Peyer's patch (tissue), 4 donors: Measurements from ENCODE around the gene STK38L. TPM values are rescaled to one million over a fixed set of nuclear protein-coding genes. Genes with fewer than 3 reads are reported as not detected.

Experiments
- DNase-seq, 3 donors: peaks; one replicate each; pipeline ENCODE4 v3.0.0-alpha.2; 2017 to 2019
- H3K27ac ChIP-seq, 4 donors: fragments of 200-600 bp; sonication (generic); one replicate each; pipeline ENCODE4 v1.5.1; 2016 to 2019
- H3K27me3 ChIP-seq, 2 donors: fragments of 200-600 bp; sonication (generic); one replicate each; pipeline ENCODE4 v1.5.1; 2019
- H3K36me3 ChIP-seq, 3 donors: fragments of 200-600 bp; sonication (generic); one replicate each; pipeline ENCODE4 v1.5.1; 2016 to 2019
- H3K4me1 ChIP-seq, 4 donors: fragments of 200-600 bp; sonication (generic); one replicate each; pipeline ENCODE4 v1.5.1; 2016 to 2019
- H3K4me3 ChIP-seq, 4 donors: fragments of 200-600 bp; sonication (generic); 1 replicate in 3 of 4; 2 replicates in 1 of 4; pipeline ENCODE4 v1.5.1; 2016 to 2019; ENCODE audit warnings: mild to moderate bottlenecking in 1 of 4
- H3K9me3 ChIP-seq, 4 donors: fragments of 200-600 bp; sonication (generic); one replicate each; pipeline ENCODE4 v1.5.1; 2016 to 2019; ENCODE audit warnings: mild to moderate bottlenecking in 1 of 4
- CTCF ChIP-seq, 6 experiments: fragments of 450-650 bp in 4 of 6; fragments of 200-600 bp in 2 of 6; sonication (generic) in 1 of 6; IDR thresholded peaks; one replicate each; pipeline ENCODE4 v1.5.1; 2017 to 2019; ENCODE audit warnings: antibody characterized with exemption in 6 of 6, mild to moderate bottlenecking in 3 of 6, moderate library complexity in 1 of 6
- POLR2A ChIP-seq, 2 donors: fragments of 450-650 bp; IDR thresholded peaks; one replicate each; pipeline ENCODE4 v1.5.1; 2017; ENCODE audit warnings: antibody characterized with exemption in 2 of 2, mild to moderate bottlenecking in 2 of 2, moderate library complexity in 2 of 2
- total RNA-seq, 4 donors: library from RNA; depleted of rRNA; stranded (reverse); fragments of >200 nt; gene quantifications; one replicate each; pipeline ENCODE4 v1.1.0, GENCODE V29; 2016

STK38L gene
- total RNA-seq, 4 donors from 2014 or later, result 19.6 to 33.0 (median 22.1) TPM

DNA sequence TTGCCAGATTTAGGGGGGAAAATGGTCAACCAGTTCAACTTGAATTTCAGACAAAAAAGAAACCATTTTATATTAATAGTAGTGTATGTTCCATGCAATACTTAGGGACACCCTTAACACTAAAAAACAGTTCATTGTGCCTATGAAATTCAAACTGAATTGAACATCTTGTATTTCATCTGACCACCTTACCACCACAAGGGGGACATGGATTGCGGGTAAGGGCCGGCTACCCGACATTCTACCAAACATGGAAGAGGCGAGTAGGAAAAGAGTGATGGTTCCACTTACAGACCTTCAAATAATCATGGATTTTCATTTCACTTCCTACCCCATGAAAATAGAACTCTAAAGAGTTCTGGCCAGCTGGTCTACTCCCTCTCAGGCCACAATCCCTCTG is 10.3 kb upstream of the STK38L start:
- Histone ChIP-seq H3K4me3 (no peak overlapping the region), H3K27me3 (no peaks in the 10 kb centered on the region), H3K4me1 (no peaks in the 10 kb centered on the region), H3K9me3 (no peaks in the 10 kb centered on the region), H3K36me3 (no peaks in the 10 kb centered on the region), H3K27ac (no peak overlapping the region)
- TF ChIP-seq CTCF (IDR thresholded peaks at IDR 0.05) (no peak), POLR2A (IDR thresholded peaks at IDR 0.05) (no peak)
- DNase-seq, result no peak

GRCh38 chr12:27236498-27236897 is 7.6 kb upstream of the STK38L start:
- H3K36me3 ChIP-seq, result no peaks in the 10 kb centered on the region
- no peaks in the 10 kb centered on the region for H3K9me3 ChIP-seq
- TF ChIP-seq CTCF (IDR thresholded peaks at IDR 0.05) (peak in 3 of 6 experiments; percentile 13 to 30 (median 22)), POLR2A (IDR thresholded peaks at IDR 0.05) (no peak)
- no peaks in the 10 kb centered on the region for H3K4me1 ChIP-seq
- H3K4me3 ChIP-seq, result no peak overlapping the region
- DNase-seq, result no peak
- H3K27me3 ChIP-seq, result no peaks in the 10 kb centered on the region
- no peak overlapping the region for H3K27ac ChIP-seq

DNA sequence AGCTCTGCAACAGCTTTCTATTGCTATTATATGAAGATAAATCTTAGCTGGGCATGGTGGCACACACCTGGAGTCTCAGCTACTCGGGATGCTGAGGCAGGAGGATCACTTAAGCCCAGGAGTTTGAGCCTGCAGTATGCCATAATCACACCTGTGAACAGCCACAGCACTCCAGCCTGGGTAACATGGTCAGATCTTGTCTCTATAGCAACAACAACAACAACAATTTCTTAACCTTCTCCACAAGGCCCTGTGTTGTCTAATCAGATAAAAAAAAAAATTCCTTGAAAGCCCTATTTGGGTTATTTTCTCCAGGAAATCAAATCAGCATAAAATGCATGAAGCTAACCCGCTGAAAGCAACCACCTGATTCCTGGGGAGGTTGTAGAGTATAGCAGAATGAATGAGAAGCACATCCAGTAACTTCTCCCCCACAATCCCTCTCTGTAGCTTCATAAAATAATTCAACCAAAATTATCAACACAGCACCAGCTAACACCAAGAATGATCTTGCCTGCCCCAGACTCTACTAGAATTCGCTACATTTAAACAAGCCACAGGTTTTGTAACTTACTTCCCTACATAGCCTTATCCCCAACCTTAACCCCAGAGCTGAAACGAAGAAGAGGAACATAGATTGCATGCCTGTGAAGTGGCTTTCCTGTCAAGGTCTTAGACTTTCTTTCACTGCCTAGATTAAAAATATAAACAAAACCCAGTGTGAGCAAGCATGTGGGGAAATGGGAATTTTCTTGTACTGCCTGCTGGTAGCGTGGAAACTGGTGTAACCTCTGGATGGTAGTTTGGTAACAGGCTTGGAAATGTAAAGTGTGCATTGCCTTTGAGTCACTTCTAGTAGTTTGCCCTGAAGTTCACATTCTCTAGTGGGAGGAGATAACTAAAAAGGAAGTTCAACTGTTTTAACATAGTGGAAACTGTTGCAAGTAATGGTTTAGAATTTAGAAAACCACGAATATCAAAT is 6.0 kb upstream of the STK38L start:
- TF ChIP-seq CTCF (IDR thresholded peaks at IDR 0.05) (no peak), POLR2A (IDR thresholded peaks at IDR 0.05) (no peak)

DNA sequence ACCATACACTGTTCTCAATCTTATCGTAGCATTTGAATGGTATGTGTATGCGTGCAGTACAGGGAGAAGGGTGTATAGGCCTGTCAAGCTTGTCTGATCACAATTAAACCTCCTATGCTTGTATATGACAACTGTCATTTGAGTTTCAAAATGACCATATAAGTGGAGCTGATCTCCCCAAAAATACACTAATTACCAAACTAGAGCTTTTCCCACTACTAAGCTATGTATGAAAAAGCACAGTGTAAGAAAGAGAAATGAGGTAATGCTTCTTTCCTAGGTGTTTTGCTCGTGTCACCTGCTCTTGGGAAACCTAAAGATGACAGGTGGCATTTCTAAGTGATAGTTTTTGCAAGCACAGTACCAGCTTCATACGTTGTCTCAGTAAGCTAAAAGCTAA is 1.1 kb upstream of the STK38L start:
- TF ChIP-seq POLR2A (IDR thresholded peaks at IDR 0.05) (no peak), CTCF (IDR thresholded peaks at IDR 0.05) (no peak)
- H3K4me3 ChIP-seq, result no peak overlapping the region
- peaks cover 0 to 13% (median 5%) of the 10 kb centered on the region in 4 donors for H3K4me1 ChIP-seq
- H3K27me3 ChIP-seq, result no peaks in the 10 kb centered on the region
- peak overlapping the region in 1 of 4 donors; percentile 78 for H3K27ac ChIP-seq
- no peaks in the 10 kb centered on the region for H3K36me3 ChIP-seq
- DNase-seq, result no peak
- H3K9me3 ChIP-seq, result no peaks in the 10 kb centered on the region

More for the DNA sequence above, 6.0 kb upstream of the STK38L start:
- H3K9me3 ChIP-seq, result no peaks in the 10 kb centered on the region
- no peaks in the 10 kb centered on the region for H3K36me3 ChIP-seq
- H3K27me3 ChIP-seq, result no peaks in the 10 kb centered on the region
- peak overlapping the region in 2 of 4 donors; percentile 25 to 57 for H3K27ac ChIP-seq
- H3K4me3 ChIP-seq, result no peak overlapping the region
- DNase-seq, result no peak
- no peaks in the 10 kb centered on the region for H3K4me1 ChIP-seq

DNA sequence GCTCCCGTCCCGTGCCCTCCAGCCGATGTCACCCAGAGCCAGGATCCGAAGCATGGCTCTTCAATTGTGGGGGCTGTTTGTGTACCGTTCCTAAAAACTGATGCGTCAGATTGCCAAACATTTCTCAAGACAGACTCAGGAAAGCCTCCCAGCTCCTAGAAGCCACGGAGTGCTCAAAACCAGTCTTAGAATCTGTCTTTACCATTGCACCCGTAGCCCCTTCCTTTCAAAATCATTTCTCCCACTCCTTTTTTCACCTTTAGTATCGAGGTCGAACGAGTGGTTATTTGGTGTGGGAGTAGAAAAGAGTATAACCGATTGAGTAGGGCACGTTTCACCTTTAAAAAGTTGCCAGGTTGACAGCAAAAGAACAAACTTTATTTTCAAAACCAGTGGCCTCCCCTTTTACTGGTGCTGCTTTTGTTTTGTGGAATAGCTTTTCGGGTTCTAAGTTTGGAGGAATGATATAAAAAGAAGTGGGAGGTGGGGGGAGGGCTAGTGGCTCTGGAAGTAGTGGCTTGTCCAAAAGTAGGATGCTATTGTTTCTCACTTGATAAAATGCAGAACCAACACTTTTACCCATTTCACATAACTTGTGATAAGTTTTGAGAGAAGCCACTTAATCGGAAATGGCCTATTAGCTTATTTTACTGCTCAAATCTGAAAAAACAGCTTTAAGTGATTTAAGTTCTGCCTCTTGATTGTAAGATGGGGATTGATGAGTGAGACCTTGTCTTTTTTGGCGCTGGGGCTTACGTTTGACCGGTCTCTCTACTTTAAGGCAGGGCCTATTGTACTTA is 803 bp downstream of the STK38L start:
- H3K27me3 ChIP-seq, result no peaks in the 10 kb centered on the region
- H3K36me3 ChIP-seq, result no peaks in the 10 kb centered on the region
- no peak for DNase-seq
- peaks cover 0 to 17% (median 5%) of the 10 kb centered on the region in 4 donors for H3K4me1 ChIP-seq
- peak overlapping the region; percentile 78 to 92 (median 85) for H3K27ac ChIP-seq
- TF ChIP-seq CTCF (IDR thresholded peaks at IDR 0.05) (no peak), POLR2A (IDR thresholded peaks at IDR 0.05) (no peak)
- no peaks in the 10 kb centered on the region for H3K9me3 ChIP-seq
- peak overlapping the region; percentile 58 to 90 (median 77) for H3K4me3 ChIP-seq
